SK-N-SH treated with all-trans-retinoic acid at 6 μM for 48 hours (cell line): ENCODE data around the gene TPGS1.

Source experiments
- ATAC-seq: fragments of 200-7000 bp; cut with Tn5 transposase; 3 replicates; pipeline ENCODE4 v1.9.1; 2020; ENCODE audit warnings: mild to moderate bottlenecking, moderate library complexity
- BACH2 ChIP-seq: fragments of 250-450 bp; sonication (Bioruptor Pico); IDR thresholded peaks from 2 replicates; pipeline ENCODE4 v1.9.0; 2021; ENCODE audit warnings: mild to moderate bottlenecking, borderline replicate concordance
- CSDC2 ChIP-seq: fragments of 250-450 bp; sonication (Bioruptor Pico); IDR thresholded peaks from 2 replicates; pipeline ENCODE4 v1.5.0; 2020; ENCODE audit warnings: mild to moderate bottlenecking, moderate library complexity
- ESRRG ChIP-seq: fragments of 250-450 bp; sonication (Bioruptor Pico); IDR thresholded peaks from 2 replicates; pipeline ENCODE4 v1.6.1; 2021; ENCODE audit warnings: mild to moderate bottlenecking
- GLIS3 ChIP-seq: fragments of 250-450 bp; sonication (Bioruptor Pico); IDR thresholded peaks from 2 replicates; pipeline ENCODE4 v1.5.0; 2020; ENCODE audit warnings: mild to moderate bottlenecking, moderate library complexity
- ISL1 ChIP-seq: fragments of 250-450 bp; sonication (Bioruptor Pico); IDR thresholded peaks from 2 replicates; pipeline ENCODE4 v2.1.2; 2022; ENCODE audit warnings: mild to moderate bottlenecking, moderate library complexity
- PPARA ChIP-seq: fragments of 250-450 bp; sonication (Bioruptor Pico); IDR thresholded peaks from 2 replicates; pipeline ENCODE4 v1.5.0; 2020; ENCODE audit warnings: mild to moderate bottlenecking, borderline replicate concordance
- RARB ChIP-seq: fragments of 250-450 bp; sonication (Bioruptor Pico); IDR thresholded peaks from 2 replicates; pipeline ENCODE4 v1.8.0; 2021; ENCODE audit warnings: mild to moderate bottlenecking, moderate library complexity
- SNAI2 ChIP-seq: fragments of 250-450 bp; sonication (Bioruptor Pico); IDR thresholded peaks from 2 replicates; pipeline ENCODE4 v1.5.0; 2020; ENCODE audit warnings: mild to moderate bottlenecking, moderate library complexity
- TCF4 ChIP-seq: fragments of 250-450 bp; sonication (Bioruptor Pico); IDR thresholded peaks from 2 replicates; pipeline ENCODE4 v1.8.0; 2021; ENCODE audit warnings: mild to moderate bottlenecking, moderate library complexity, borderline replicate concordance
- TOX ChIP-seq: fragments of 250-450 bp; sonication (Bioruptor Pico); IDR thresholded peaks from 2 replicates; pipeline ENCODE4 v1.8.0; 2021; ENCODE audit warnings: mild to moderate bottlenecking, moderate library complexity, borderline replicate concordance
- ZC3H10 ChIP-seq: fragments of 250-450 bp; sonication (Bioruptor Pico); IDR thresholded peaks from 2 replicates; pipeline ENCODE4 v1.5.1; 2021; ENCODE audit warnings: mild to moderate bottlenecking, moderate library complexity
- ZFP3 ChIP-seq: fragments of 250-450 bp; sonication (Bioruptor Pico); IDR thresholded peaks from 2 replicates; pipeline ENCODE4 v1.5.0; 2020; ENCODE audit warnings: mild to moderate bottlenecking, moderate library complexity
- ZFP30 ChIP-seq: fragments of 450-650 bp; formaldehyde crosslinking; IDR thresholded peaks from 2 replicates; pipeline ENCODE4 v1.5.0; 2022; ENCODE audit warnings: mild to moderate bottlenecking, moderate library complexity
- ZNF565 ChIP-seq: fragments of 450-650 bp; formaldehyde crosslinking; conservative IDR thresholded peaks from 2 replicates; pipeline ENCODE4 v1.5.0; 2020; ENCODE audit warnings: low read depth, mild to moderate bottlenecking, moderate library complexity
- ZNF70 ChIP-seq: fragments of 450-650 bp; formaldehyde crosslinking; IDR thresholded peaks from 2 replicates; pipeline ENCODE4 v1.5.0; 2020; ENCODE audit warnings: mild to moderate bottlenecking, moderate library complexity
- ZNF8 ChIP-seq: fragments of 450-650 bp; formaldehyde crosslinking; IDR thresholded peaks from 2 replicates; pipeline ENCODE4 v1.5.0; 2020; ENCODE audit warnings: mild to moderate bottlenecking, moderate library complexity
- TF ChIP-seq, protein P1 (sequence below): fragments of 250-450 bp; sonication (Bioruptor Pico); IDR thresholded peaks from 2 replicates; pipeline ENCODE4 v1.8.0; 2021; ENCODE audit warnings: low read depth, mild to moderate bottlenecking, moderate library complexity, borderline replicate concordance
- TF ChIP-seq, protein P2 (sequence below): fragments of 250-450 bp; sonication (Bioruptor Pico); IDR thresholded peaks from 2 replicates; pipeline ENCODE4 v1.8.0; 2020; ENCODE audit warnings: mild to moderate bottlenecking, moderate library complexity, borderline replicate concordance
- TF ChIP-seq, protein P3 (sequence below): fragments of 250-450 bp; sonication (Bioruptor Pico); IDR thresholded peaks from 2 replicates; pipeline ENCODE4 v1.5.1; 2021; ENCODE audit warnings: mild to moderate bottlenecking, moderate library complexity
- TF ChIP-seq, protein P4 (sequence below): fragments of 250-450 bp; sonication (Bioruptor Pico); IDR thresholded peaks from 2 replicates; pipeline ENCODE4 v1.5.0; 2020; ENCODE audit warnings: mild to moderate bottlenecking, moderate library complexity

The TPGS1 gene

DNA sequence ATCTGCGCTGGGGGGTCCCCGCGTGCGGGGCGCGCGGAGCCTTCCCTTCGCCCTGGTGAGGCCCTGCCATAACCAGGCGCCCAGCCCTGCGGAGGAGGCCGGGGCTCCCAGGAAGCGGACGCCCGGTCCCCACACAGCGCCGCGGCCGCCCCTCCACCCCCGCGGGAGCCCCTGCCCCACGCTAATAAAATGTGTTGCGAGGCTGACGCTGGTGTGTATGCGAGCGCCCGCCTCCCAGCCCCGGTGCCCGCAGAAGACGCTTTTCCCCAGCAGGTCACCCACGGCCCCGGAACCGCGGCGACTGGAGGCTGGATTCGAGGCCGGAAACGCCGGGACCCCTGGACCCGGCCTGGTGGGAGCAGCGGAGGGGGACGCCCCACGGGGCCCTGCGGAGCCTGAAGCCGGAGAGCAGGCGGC is 12.2 kb downstream of the TPGS1 start:
- no peak for TF ChIP-seq TOX
- no peak for TF ChIP-seq PPARA (CRISPR knock-in tag)
- no peak for TF ChIP-seq SNAI2 (CRISPR knock-in tag)
- no peak for TF ChIP-seq CSDC2 (CRISPR knock-in tag)
- TF ChIP-seq ISL1 = no peak
- no peak for TF ChIP-seq ZNF565 (CRISPR knock-in tag)
- no peak for TF ChIP-seq RARB (CRISPR knock-in tag)
- TF ChIP-seq, protein P1, sequence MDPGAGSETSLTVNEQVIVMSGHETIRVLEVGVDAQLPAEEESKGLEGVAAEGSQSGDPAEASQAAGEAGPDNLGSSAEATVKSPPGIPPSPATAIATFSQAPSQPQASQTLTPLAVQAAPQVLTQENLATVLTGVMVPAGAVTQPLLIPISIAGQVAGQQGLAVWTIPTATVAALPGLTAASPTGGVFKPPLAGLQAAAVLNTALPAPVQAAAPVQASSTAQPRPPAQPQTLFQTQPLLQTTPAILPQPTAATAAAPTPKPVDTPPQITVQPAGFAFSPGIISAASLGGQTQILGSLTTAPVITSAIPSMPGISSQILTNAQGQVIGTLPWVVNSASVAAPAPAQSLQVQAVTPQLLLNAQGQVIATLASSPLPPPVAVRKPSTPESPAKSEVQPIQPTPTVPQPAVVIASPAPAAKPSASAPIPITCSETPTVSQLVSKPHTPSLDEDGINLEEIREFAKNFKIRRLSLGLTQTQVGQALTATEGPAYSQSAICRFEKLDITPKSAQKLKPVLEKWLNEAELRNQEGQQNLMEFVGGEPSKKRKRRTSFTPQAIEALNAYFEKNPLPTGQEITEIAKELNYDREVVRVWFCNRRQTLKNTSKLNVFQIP (CRISPR knock-in tag) = no peak
- no peak for TF ChIP-seq ESRRG
- TF ChIP-seq BACH2 (CRISPR knock-in tag) = no peak
- no peak for TF ChIP-seq TCF4 (CRISPR knock-in tag)
- TF ChIP-seq, protein P2, sequence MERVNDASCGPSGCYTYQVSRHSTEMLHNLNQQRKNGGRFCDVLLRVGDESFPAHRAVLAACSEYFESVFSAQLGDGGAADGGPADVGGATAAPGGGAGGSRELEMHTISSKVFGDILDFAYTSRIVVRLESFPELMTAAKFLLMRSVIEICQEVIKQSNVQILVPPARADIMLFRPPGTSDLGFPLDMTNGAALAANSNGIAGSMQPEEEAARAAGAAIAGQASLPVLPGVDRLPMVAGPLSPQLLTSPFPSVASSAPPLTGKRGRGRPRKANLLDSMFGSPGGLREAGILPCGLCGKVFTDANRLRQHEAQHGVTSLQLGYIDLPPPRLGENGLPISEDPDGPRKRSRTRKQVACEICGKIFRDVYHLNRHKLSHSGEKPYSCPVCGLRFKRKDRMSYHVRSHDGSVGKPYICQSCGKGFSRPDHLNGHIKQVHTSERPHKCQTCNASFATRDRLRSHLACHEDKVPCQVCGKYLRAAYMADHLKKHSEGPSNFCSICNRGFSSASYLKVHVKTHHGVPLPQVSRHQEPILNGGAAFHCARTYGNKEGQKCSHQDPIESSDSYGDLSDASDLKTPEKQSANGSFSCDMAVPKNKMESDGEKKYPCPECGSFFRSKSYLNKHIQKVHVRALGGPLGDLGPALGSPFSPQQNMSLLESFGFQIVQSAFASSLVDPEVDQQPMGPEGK (CRISPR knock-in tag) = no peak
- TF ChIP-seq, protein P3, sequence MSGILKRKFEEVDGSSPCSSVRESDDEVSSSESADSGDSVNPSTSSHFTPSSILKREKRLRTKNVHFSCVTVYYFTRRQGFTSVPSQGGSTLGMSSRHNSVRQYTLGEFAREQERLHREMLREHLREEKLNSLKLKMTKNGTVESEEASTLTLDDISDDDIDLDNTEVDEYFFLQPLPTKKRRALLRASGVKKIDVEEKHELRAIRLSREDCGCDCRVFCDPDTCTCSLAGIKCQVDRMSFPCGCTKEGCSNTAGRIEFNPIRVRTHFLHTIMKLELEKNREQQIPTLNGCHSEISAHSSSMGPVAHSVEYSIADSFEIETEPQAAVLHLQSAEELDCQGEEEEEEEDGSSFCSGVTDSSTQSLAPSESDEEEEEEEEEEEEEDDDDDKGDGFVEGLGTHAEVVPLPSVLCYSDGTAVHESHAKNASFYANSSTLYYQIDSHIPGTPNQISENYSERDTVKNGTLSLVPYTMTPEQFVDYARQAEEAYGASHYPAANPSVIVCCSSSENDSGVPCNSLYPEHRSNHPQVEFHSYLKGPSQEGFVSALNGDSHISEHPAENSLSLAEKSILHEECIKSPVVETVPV (CRISPR knock-in tag) = no peak
- TF ChIP-seq ZNF8 = no peak
- TF ChIP-seq, all 23 proteins: peak for 0

DNA sequence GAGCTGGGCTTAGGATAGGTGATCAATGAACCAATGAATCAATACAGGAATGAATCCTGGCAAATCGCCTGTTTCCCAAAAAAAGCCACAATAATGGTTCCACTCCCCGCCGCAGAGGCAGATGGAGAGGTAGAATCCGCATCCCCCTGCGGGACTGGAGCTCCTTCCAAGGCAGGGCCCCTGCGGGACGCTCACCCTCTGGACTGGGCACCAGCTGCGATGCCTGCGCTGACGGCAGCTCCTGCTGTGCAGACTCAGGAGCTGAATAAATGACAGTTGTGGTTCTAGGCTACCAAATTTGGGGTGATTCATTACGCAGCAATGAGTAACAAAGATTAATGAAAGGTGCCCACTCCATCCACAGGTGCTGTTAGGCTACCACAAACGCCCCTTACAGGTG is 15.4 kb downstream of the TPGS1 start:
- TF ChIP-seq ZC3H10 (CRISPR knock-in tag) (no peak), ZNF8 (no peak), ZFP3 (CRISPR knock-in tag) (no peak), ZNF565 (CRISPR knock-in tag) (no peak)
- TF ChIP-seq, protein P4, sequence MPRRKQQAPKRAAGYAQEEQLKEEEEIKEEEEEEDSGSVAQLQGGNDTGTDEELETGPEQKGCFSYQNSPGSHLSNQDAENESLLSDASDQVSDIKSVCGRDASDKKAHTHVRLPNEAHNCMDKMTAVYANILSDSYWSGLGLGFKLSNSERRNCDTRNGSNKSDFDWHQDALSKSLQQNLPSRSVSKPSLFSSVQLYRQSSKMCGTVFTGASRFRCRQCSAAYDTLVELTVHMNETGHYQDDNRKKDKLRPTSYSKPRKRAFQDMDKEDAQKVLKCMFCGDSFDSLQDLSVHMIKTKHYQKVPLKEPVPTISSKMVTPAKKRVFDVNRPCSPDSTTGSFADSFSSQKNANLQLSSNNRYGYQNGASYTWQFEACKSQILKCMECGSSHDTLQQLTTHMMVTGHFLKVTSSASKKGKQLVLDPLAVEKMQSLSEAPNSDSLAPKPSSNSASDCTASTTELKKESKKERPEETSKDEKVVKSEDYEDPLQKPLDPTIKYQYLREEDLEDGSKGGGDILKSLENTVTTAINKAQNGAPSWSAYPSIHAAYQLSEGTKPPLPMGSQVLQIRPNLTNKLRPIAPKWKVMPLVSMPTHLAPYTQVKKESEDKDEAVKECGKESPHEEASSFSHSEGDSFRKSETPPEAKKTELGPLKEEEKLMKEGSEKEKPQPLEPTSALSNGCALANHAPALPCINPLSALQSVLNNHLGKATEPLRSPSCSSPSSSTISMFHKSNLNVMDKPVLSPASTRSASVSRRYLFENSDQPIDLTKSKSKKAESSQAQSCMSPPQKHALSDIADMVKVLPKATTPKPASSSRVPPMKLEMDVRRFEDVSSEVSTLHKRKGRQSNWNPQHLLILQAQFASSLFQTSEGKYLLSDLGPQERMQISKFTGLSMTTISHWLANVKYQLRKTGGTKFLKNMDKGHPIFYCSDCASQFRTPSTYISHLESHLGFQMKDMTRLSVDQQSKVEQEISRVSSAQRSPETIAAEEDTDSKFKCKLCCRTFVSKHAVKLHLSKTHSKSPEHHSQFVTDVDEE (CRISPR knock-in tag) = no peak
- TF ChIP-seq, protein P2 (CRISPR knock-in tag) = no peak
- no peak for ATAC-seq

More for the DNA sequence above, 12.2 kb downstream of the TPGS1 start:
- no peak for ATAC-seq

DNA sequence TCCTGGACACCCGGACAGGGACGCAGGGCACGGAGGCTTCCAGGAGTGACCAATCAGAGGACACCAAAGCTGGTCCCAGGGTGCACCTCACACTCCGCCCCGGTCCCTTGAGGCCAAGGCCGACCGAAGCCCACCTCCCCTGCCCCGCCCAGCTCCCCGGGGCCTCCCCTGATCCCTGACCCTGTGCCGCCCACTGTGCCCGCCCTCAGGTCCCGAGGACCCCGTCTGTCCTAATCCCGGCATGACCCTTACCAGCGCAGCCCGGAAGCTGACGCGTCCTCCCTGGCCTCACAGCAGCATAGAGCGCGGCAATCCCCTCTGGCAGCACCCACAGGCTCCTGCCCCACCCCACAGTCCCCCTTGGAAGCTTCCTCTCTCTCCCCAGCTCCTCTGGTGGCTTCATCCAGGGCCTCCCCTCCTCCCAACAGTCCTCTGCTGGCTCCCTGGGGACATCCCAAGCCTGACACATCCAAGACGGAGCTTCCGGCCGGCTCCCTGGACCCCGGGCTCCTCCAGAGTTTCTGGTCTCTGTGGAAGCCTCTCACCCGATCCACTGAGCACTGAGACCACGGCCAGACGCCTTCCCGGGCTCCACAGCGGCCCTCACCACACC is 16.9 kb downstream of the TPGS1 start:
- ATAC-seq = peak; percentile 74
- TF ChIP-seq CSDC2 (CRISPR knock-in tag) = no peak
- TF ChIP-seq, protein P4 (CRISPR knock-in tag) = no peak
- TF ChIP-seq ZC3H10 (CRISPR knock-in tag) = no peak
- TF ChIP-seq, protein P3 (CRISPR knock-in tag) = no peak
- TF ChIP-seq TCF4 (CRISPR knock-in tag) = no peak
- TF ChIP-seq ZFP30 (CRISPR knock-in tag) = no peak
- TF ChIP-seq BACH2 (CRISPR knock-in tag) = no peak
- TF ChIP-seq ZNF565 (CRISPR knock-in tag) = no peak
- no peak for TF ChIP-seq GLIS3 (CRISPR knock-in tag)
- TF ChIP-seq ZNF70 (CRISPR knock-in tag) = no peak
- no peak for TF ChIP-seq TOX
- no peak for TF ChIP-seq ISL1
- TF ChIP-seq ZFP3 (CRISPR knock-in tag) = no peak
- TF ChIP-seq, protein P2 (CRISPR knock-in tag) = no peak
